Measurements from ENCODE around the gene ZC3H7B.

DNA sequence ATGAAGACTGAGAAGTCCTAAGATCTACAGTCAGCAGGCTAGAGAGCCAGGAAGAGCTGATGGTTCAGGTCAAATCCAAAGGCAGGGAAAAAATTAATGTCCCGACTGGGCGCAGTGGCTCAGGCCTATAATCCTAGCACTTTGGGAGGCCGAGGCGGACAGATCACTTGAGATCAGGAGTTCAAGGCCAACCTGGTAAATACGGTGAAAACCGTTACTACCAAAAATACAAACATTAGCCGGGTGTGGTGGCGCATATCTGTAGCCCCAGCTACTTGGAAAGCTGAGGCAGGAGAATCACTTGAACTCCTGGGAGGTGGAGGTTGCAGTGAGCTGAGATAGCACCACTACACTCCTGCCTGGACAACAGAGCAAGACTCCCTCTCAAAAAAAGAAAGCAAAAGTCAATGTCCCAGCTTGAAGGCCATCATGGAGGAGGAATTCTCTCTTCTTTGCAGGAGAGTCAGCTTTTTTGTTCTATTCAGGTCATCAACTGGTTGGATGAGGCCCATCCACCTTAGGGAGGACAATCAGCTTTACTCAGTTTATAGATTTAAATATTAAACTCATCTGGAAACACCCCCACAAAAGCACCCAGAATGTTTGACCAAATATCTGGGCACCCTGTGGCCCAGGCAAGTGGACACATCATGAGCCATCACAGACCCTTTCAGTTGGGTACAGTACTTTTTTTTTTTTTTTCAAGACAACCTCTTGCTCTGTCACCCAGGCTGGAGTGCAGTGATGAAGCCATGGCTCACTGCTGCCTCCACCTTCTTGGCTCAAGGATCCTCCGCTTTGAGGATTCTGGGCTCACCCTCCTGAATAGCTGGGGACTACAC, 4.3 kb upstream of the ZC3H7B start:
- TF ChIP-seq EZH2 (IDR thresholded peaks at IDR 0.05; ENCODE audit: insufficient read depth, poor library complexity, severe bottlenecking) = no peak
- TF ChIP-seq EZH2phosphoT487 (IDR thresholded peaks at IDR 0.05; ENCODE audit: insufficient read depth, low read depth) = no peak
